ENCODE results near the gene SLC40A1.

DNA sequence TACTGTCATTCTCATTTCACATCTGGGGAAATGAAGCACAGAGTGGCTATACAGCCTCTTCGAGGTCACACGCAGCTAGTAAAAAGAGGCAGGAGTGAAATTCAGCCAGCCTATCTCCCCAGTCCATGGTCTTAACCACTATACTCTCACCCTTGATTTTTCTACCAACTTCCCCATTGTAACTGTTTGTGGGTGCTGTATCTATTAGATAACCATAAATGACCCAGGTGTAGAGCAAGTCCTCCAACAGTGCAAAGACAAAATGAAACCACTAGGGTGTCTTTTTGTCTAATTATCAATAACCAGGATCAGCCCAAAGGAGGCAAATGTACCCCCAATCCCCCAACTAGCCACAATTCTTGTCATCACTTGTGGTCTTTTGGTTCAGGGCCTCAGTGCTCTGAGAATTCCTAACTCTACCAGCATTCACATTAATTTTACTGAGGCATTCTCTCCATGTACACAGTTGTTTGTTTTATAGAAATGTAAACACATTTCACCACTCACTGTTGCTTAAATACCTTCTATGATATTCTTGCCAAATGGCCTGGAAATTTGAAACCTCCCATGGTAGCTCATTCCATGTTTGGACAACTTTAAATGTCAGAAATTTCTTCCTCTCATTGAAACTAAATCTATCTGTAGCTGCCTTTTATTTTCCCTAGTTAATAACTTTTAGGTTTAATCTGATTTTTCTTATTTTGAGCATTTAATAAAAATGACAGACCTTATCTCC lies 58.7 kb downstream of the SLC40A1 start:
- TF ChIP-seq, protein P1, sequence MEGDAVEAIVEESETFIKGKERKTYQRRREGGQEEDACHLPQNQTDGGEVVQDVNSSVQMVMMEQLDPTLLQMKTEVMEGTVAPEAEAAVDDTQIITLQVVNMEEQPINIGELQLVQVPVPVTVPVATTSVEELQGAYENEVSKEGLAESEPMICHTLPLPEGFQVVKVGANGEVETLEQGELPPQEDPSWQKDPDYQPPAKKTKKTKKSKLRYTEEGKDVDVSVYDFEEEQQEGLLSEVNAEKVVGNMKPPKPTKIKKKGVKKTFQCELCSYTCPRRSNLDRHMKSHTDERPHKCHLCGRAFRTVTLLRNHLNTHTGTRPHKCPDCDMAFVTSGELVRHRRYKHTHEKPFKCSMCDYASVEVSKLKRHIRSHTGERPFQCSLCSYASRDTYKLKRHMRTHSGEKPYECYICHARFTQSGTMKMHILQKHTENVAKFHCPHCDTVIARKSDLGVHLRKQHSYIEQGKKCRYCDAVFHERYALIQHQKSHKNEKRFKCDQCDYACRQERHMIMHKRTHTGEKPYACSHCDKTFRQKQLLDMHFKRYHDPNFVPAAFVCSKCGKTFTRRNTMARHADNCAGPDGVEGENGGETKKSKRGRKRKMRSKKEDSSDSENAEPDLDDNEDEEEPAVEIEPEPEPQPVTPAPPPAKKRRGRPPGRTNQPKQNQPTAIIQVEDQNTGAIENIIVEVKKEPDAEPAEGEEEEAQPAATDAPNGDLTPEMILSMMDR (IDR thresholded peaks at IDR 0.05; ENCODE audit: low read depth, low read length, poor library complexity, severe bottlenecking), result no peak
- no peak for TF ChIP-seq EZH2phosphoT487 (IDR thresholded peaks at IDR 0.05; ENCODE audit: borderline replicate concordance, low read length)

Measured in DOHH2 (cell line).